ENCODE results near the gene ZMAT5.

ZMAT5 gene

DNA sequence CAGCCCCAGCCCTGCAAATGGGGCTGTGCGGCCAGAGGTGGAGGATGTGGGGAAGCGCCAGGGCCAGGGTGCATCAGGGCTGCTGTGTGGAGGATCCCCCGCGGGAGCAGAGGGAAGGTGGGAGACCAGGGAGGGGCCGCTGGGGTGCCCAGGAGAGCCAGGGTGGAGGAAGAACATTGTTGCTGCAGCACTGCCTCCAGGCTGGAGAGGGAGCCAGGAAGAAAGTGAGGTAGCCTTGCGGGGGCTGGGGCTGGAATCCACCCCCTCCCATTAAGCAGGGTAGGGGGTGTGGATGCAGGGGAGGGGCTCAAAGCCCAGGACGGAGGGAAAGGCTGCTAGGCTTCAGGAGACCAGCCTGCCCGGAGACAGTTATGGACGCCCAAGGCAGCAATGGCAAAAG is 32.0 kb downstream of the ZMAT5 start:
- TF ChIP-seq GATA2 (IDR thresholded peaks at IDR 0.05; ENCODE audit: low read depth, low read length) = no peak
- TF ChIP-seq GATA3 (IDR thresholded peaks at IDR 0.05; ENCODE audit: low read depth, low read length) = no peak

DNA sequence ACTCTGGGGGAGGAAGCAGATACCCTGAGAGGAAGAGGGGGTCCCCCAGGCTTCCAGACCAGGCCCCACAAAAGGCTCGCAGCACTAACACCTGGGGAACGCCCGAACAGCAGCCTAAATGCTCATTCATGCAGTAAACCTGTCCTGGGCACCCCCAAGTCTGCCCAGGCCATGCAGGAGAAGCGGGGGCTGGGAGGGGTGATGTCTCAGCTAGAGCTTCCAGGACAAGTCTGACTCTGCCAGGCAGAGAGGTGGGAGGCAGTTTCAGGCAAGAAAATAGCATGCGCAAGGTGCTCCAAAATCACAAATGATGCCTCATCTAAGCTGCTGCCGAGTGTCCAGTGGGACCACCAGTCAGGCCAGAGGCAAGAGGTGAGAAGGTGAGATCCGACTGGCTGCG is 32.4 kb downstream of the ZMAT5 start:
- TF ChIP-seq GATA2 (IDR thresholded peaks at IDR 0.05; ENCODE audit: low read depth, low read length) (no peak), GATA3 (IDR thresholded peaks at IDR 0.05; ENCODE audit: low read depth, low read length) (no peak)

- TF ChIP-seq GATA3 (IDR thresholded peaks at IDR 0.05; ENCODE audit: low read depth, low read length) (no peak), GATA2 (IDR thresholded peaks at IDR 0.05; ENCODE audit: low read depth, low read length) (no peak)
These were observed 33.2 kb downstream of the ZMAT5 start for GRCh38 chr22:29733362-29734201.

- TF ChIP-seq GATA3 (IDR thresholded peaks at IDR 0.05; ENCODE audit: low read depth, low read length) = no peak
- TF ChIP-seq GATA2 (IDR thresholded peaks at IDR 0.05; ENCODE audit: low read depth, low read length) = no peak
These were observed 33.9 kb downstream of the ZMAT5 start for GRCh38 chr22:29732883-29733282.

DNA sequence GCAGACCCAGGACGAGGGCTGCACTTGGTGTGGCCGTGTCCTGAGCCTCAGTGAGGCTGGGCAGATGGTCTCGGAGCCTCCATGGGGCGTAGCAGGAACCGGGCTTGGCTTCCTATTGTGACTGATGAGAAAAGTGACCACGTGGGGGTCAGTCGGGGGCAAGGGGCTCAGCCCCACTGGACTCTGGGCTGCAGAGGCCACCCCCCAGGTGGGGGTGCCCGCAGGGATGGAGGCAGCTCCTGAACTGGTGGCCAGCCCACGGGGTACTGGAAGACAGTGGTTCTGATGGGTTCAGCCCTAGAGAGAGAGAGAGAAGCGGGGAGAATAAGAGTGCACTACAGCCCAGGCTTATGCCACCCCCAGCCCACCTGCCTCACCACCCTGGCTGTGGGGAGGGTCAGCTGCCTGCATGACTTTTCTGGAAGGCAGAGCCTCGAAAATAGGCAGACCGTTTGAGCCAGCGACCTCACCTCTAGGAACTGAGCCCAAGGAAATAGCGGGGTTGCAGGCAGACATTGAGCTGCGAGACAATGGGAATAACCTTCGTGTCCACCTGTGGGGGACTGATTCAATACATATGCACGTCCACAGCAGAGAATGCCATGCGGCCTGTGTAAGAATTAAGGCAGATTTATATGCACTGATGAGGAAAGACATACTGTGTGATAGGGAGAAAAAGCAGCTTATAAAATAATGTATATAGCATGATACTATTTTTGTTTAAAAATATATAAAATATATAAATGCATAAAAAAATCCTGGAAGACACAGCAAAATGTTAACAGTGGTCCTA is 35.6 kb downstream of the ZMAT5 start:
- TF ChIP-seq GATA2 (IDR thresholded peaks at IDR 0.05; ENCODE audit: low read depth, low read length) (no peak), GATA3 (IDR thresholded peaks at IDR 0.05; ENCODE audit: low read depth, low read length) (no peak)

- TF ChIP-seq GATA2 (IDR thresholded peaks at IDR 0.05; ENCODE audit: low read depth, low read length) (no peak), GATA3 (IDR thresholded peaks at IDR 0.05; ENCODE audit: low read depth, low read length) (no peak)
These were observed 37.6 kb downstream of the ZMAT5 start for GRCh38 chr22:29729161-29729560.

- TF ChIP-seq GATA2 (IDR thresholded peaks at IDR 0.05; ENCODE audit: low read depth, low read length) (no peak), GATA3 (IDR thresholded peaks at IDR 0.05; ENCODE audit: low read depth, low read length) (no peak)
These were observed 39.7 kb downstream of the ZMAT5 start for GRCh38 chr22:29727131-29727523.

- no peak for TF ChIP-seq GATA3 (IDR thresholded peaks at IDR 0.05; ENCODE audit: low read depth, low read length)
- no peak for TF ChIP-seq GATA2 (IDR thresholded peaks at IDR 0.05; ENCODE audit: low read depth, low read length)
These were observed 40.2 kb downstream of the ZMAT5 start for GRCh38 chr22:29726512-29727130.

- TF ChIP-seq GATA2 (IDR thresholded peaks at IDR 0.05; ENCODE audit: low read depth, low read length) = no peak
- TF ChIP-seq GATA3 (IDR thresholded peaks at IDR 0.05; ENCODE audit: low read depth, low read length) = no peak
These were observed 40.7 kb downstream of the ZMAT5 start for GRCh38 chr22:29726106-29726505.

GRCh38 chr22:29724843-29725242 is 42.0 kb downstream of the ZMAT5 start:
- TF ChIP-seq GATA2 (IDR thresholded peaks at IDR 0.05; ENCODE audit: low read depth, low read length) (no peak), GATA3 (IDR thresholded peaks at IDR 0.05; ENCODE audit: low read depth, low read length) (no peak)

DNA sequence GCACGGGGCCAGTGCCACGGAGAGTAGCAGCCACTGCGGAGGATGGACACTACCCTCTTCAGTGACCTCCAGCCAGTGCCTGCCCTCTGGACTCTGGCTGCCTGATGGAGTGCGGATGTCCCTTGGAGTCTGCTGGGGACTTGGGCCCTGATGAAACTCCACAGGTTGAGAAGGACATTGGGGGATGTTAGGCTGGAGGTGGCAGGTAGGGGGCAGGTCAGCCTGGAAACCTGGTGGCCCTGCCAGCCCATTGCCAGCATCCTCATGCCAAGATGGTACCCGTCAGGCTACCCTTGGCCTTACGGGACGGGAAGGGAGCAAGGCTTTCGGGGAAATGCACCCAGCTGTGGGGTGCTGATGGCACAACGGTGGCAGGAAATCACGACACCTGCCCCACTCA is 43.0 kb downstream of the ZMAT5 start:
- TF ChIP-seq GATA3 (IDR thresholded peaks at IDR 0.05; ENCODE audit: low read depth, low read length) (no peak), GATA2 (IDR thresholded peaks at IDR 0.05; ENCODE audit: low read depth, low read length) (no peak)

DNA sequence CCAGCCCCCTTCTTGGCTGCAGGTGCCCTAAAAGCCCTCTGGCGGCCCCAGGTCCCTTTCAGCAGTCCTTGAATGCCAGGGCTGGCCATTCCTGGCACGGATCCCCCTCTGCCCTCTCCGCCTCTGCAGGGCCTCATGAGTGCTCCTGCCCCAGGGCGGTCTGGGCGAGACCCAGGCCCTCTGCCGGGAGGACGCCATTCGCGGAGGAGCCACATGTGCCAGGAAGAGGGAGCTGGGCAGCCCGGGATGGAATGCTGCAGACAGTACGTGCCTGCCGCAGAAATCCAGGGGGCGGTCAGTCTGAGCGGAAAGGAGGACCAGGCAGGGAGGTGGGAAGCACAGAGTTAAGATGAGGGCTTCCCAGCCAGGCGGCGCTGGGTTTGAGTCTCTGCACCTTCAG is 44.2 kb downstream of the ZMAT5 start:
- no peak for TF ChIP-seq GATA2 (IDR thresholded peaks at IDR 0.05; ENCODE audit: low read depth, low read length)
- TF ChIP-seq GATA3 (IDR thresholded peaks at IDR 0.05; ENCODE audit: low read depth, low read length) = no peak

DNA sequence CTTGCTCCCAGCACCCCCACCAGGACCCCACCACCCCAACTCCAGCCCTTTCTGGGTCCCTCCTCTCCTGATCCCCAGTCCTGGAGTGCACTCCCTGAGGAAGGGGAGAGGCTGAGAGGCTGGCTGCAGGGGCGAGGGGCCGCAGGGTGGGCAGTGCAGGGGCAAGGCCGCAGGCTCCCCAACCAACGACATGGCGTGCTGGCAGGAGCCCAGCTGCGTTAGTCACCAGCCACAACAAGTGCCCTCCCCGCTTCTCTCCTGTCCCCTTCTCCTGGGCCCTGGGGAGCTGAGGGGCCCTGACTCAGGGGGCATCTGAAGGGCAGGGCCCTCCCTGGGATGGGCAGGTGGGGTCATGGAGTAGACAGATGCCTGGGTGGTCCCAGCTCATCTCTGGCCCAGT is 44.7 kb downstream of the ZMAT5 start:
- TF ChIP-seq GATA2 (IDR thresholded peaks at IDR 0.05; ENCODE audit: low read depth, low read length) (no peak), GATA3 (IDR thresholded peaks at IDR 0.05; ENCODE audit: low read depth, low read length) (no peak)

DNA sequence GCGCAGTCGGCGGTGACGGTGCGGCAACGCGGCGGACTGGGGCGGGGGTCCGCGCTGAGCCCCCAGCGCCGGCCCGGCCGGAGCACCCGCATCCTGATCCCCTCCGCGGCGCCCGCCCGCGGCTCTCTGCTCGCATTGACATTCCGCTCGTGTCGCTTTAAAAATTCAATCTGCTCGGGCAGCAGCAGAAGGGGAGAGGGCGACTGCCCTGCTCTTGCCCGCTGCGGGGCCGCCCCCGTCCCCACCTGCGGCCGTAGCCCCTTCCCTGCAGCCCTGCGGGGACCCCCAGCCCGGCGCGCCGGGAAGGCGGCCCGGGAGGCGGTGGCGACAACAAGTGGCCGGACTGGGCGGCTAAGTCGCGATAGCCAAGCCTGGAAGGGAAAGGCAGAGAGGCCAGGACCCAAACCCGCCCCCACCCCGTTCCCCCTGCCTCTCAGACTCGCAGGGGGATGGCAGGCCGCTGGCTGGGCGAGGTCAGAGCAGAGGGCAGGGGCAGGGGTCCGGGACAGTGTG is 45.9 kb downstream of the ZMAT5 start:
- TF ChIP-seq GATA2 (IDR thresholded peaks at IDR 0.05; ENCODE audit: low read depth, low read length) (no peak), GATA3 (IDR thresholded peaks at IDR 0.05; ENCODE audit: low read depth, low read length) (no peak)
